HCT116 (cell line): ENCODE data around the gene TBXAS1. TPM values are rescaled to one million over a fixed set of nuclear protein-coding genes. Genes with fewer than 3 reads are reported as not detected.

Experiments used
- ATAC-seq: fragments of 200-7000 bp; cut with Tn5 transposase; 2 replicates; pipeline ENCODE4 v1.9.1; 2020; ENCODE audit warnings: mild to moderate bottlenecking, moderate library complexity
- BruUV-seq: library from RNA; stranded (reverse); fragments of 400-500 nt; replicated peaks from 2 replicates; lab custom pipeline; 2021; lab: Mats Ljungman, UMichigan
- CTCF ChIA-PET: fragments of 300-600 bp; sonication (Branson Sonifier 250); formaldehyde crosslinking; loops from one replicate; lab custom pipeline; 2021; ENCODE audit warnings: antibody characterized with exemption; lab: Charles Lee
- POLR2A ChIA-PET: fragments of 300-600, 350-600 bp; sonication (Branson Sonifier 250); formaldehyde crosslinking; loops from one replicate; lab custom pipeline; 2021; ENCODE audit warnings: antibody characterized with exemption; lab: Charles Lee
- RAD21 ChIA-PET, 2 experiments: fragments of 300-600 bp; sonication (Branson Sonifier 250); formaldehyde crosslinking; loops; one replicate each; lab custom pipeline; 2023; ENCODE audit warnings: low total read pairs in 2 of 2; ENCODE audit not compliant: uncharacterized antibody in 2 of 2, unreplicated experiment in 2 of 2, low non-redundant PET in 1 of 2; lab: Charles Lee
- DNase-seq: peaks from one replicate; pipeline ENCODE4 v3.0.0-alpha.2; 2010; ENCODE audit warnings: low read depth, low spot score
- H2AFZ ChIP-seq: fragments of 200-600 bp; shearing (Covaris generic), sonication (generic); 2 replicates; pipeline ENCODE4 v1.6.1; 2017; ENCODE audit warnings: low read depth, mixed run types, mixed read lengths, antibody characterized with exemption, low read length; ENCODE audit not compliant: poor library complexity, severe bottlenecking
- H3K27ac ChIP-seq: 2 replicates; pipeline ENCODE4 v1.5.1; 2012; ENCODE audit warnings: low read depth, low read length
- H3K27me3 ChIP-seq: fragments of 200-600 bp; sonication (generic); 2 replicates; pipeline ENCODE4 v1.6.1; 2016; ENCODE audit warnings: mixed run types, low read length, mixed read lengths; ENCODE audit not compliant: insufficient read depth
- H3K36me3 ChIP-seq, 2 experiments: fragments of 200-500 bp in 1 of 2; fragments of 200-600 bp in 1 of 2; sonication (Bioruptor generic) in 1 of 2; sonication (generic) in 1 of 2; 2 replicates each; pipeline versions ENCODE4 v1.5.1 to v1.6.1; 2014 to 2016; ENCODE audit warnings: low read length in 2 of 2, inconsistent platforms in 1 of 2, mixed read lengths in 1 of 2, mixed run types in 1 of 2; ENCODE audit not compliant: insufficient read depth in 2 of 2, control insufficient read depth in 1 of 2
- H3K4me1 ChIP-seq, 2 experiments: fragments of 200-600 bp in 1 of 2; sonication (generic) in 1 of 2; 2 replicates each; pipeline versions ENCODE4 v1.5.1 to v1.6.1; 2012 to 2017; ENCODE audit warnings: low read length in 2 of 2, inconsistent platforms in 1 of 2, mild to moderate bottlenecking in 1 of 2, mixed read lengths in 1 of 2, mixed run types in 1 of 2, moderate library complexity in 1 of 2; ENCODE audit not compliant: insufficient read depth in 2 of 2, control insufficient read depth in 1 of 2
- H3K4me2 ChIP-seq: fragments of 200-600 bp; sonication (generic); 2 replicates; pipeline ENCODE4 v1.6.1; 2017; ENCODE audit warnings: mixed run types, low read length, mixed read lengths
- H3K4me3 ChIP-seq, 2 experiments: fragments of 200-600 bp in 1 of 2; sonication (generic) in 1 of 2; replicated peaks in 1 of 2; 2 replicates each; pipeline ENCODE4 v1.5.1; 2011 to 2016; ENCODE audit warnings: low read length in 2 of 2, control low read depth in 1 of 2, low read depth in 1 of 2, mild to moderate bottlenecking in 1 of 2, mixed read lengths in 1 of 2, mixed run types in 1 of 2
- H3K79me2 ChIP-seq: fragments of 200-600 bp; sonication (generic); 2 replicates; pipeline ENCODE4 v1.6.1; 2017; ENCODE audit warnings: mild to moderate bottlenecking, mixed run types, low read length, moderate library complexity, mixed read lengths; ENCODE audit not compliant: insufficient read depth
- H3K9ac ChIP-seq: fragments of 200-600 bp; sonication (generic); 2 replicates; pipeline ENCODE4 v1.6.1; 2016; ENCODE audit warnings: low read length, mixed read lengths
- H3K9me2 ChIP-seq: fragments of 200-600 bp; sonication (generic), shearing (Covaris generic); 2 replicates; pipeline ENCODE4 v1.6.1; 2017; ENCODE audit warnings: mixed run types, mild to moderate bottlenecking, moderate library complexity; ENCODE audit not compliant: insufficient read depth
- H3K9me3 ChIP-seq, 2 experiments: fragments of 200-500 bp in 1 of 2; fragments of 200-600 bp in 1 of 2; sonication (Bioruptor generic) in 1 of 2; sonication (generic) in 1 of 2; 2 replicates each; pipeline ENCODE4 v1.6.1; 2014 to 2017; ENCODE audit warnings: low read length in 2 of 2, mixed read lengths in 2 of 2, inconsistent platforms in 1 of 2, low read depth in 1 of 2, mild to moderate bottlenecking in 1 of 2, mixed run types in 1 of 2, moderate library complexity in 1 of 2; ENCODE audit not compliant: control insufficient read depth in 1 of 2, insufficient read depth in 1 of 2
- H4K20me1 ChIP-seq: fragments of 200-600 bp; sonication (generic), shearing (Covaris generic); 2 replicates; pipeline ENCODE4 v1.6.1; 2017; ENCODE audit warnings: mixed run types, mild to moderate bottlenecking, moderate library complexity; ENCODE audit not compliant: insufficient read depth
- CBX3 ChIP-seq: IDR thresholded peaks from 2 replicates; pipeline ENCODE4 v1.6.1; 2012; ENCODE audit warnings: low read depth
- ELF1 ChIP-seq: IDR thresholded peaks from 2 replicates; pipeline ENCODE4 v1.6.1; 2012; ENCODE audit warnings: low read depth, borderline replicate concordance
- EZH2 ChIP-seq: fragments of 200-600 bp; sonication (generic); IDR thresholded peaks from 2 replicates; pipeline ENCODE4 v1.6.1; 2017; ENCODE audit warnings: antibody characterized with exemption, mixed run types
- FOSL1 ChIP-seq: IDR thresholded peaks from 2 replicates; pipeline ENCODE4 v1.6.1; 2012; ENCODE audit warnings: low read depth
- JUND ChIP-seq: IDR thresholded peaks from 2 replicates; pipeline ENCODE4 v1.6.1; 2012
- POLR2A ChIP-seq: IDR thresholded peaks from 2 replicates; pipeline ENCODE4 v1.7.0; 2011; ENCODE audit warnings: borderline replicate concordance; ENCODE audit not compliant: insufficient read depth, insufficient read length; ENCODE audit errors: extremely low read depth
- POLR2AphosphoS5 ChIP-seq: IDR thresholded peaks from 2 replicates; pipeline ENCODE4 v1.6.1; 2011; ENCODE audit warnings: mild to moderate bottlenecking, low read depth, low read length, moderate library complexity
- RAD21 ChIP-seq: IDR thresholded peaks from 2 replicates; pipeline ENCODE4 v1.6.1; 2012; ENCODE audit warnings: low read depth, mild to moderate bottlenecking
- SIN3A ChIP-seq: IDR thresholded peaks from 2 replicates; pipeline ENCODE4 v1.6.1; 2012; ENCODE audit warnings: low read depth
- SP1 ChIP-seq: IDR thresholded peaks from 2 replicates; pipeline ENCODE4 v1.6.1; 2012; ENCODE audit warnings: low read depth
- SRF ChIP-seq: IDR thresholded peaks from 2 replicates; pipeline ENCODE4 v1.6.1; 2012; ENCODE audit warnings: low read depth
- TCF7L2 ChIP-seq: IDR thresholded peaks from 2 replicates; pipeline ENCODE4 v1.7.0; 2011; ENCODE audit warnings: borderline replicate concordance, inconsistent platforms; ENCODE audit not compliant: insufficient read depth, insufficient read length; ENCODE audit errors: extremely low read depth
- YY1 ChIP-seq: IDR thresholded peaks from 2 replicates; pipeline ENCODE4 v1.6.1; 2011; ENCODE audit warnings: low read length, low read depth, moderate library complexity, mild to moderate bottlenecking; ENCODE audit not compliant: insufficient replicate concordance; ENCODE audit errors: extremely low read depth
- ZFX ChIP-seq: fragments of 450-650 bp; IDR thresholded peaks from 2 replicates; pipeline ENCODE4 v1.6.1; 2017
- ZNF274 ChIP-seq: fragments of 200-500 bp; sonication (Bioruptor generic); IDR thresholded peaks from 2 replicates; pipeline ENCODE4 v1.6.1; 2014; ENCODE audit warnings: mild to moderate bottlenecking, low read depth, low read length, inconsistent platforms
- intact Hi-C: fragments of 100-400 bp; cut with micrococcal nuclease; formaldehyde crosslinking; loops from 2 replicates; pipeline ENCODE4 v1.10.0; 2022
- total RNA-seq: library from RNA; stranded (reverse); gene quantifications from one replicate; pipeline ENCODE4 v1.2.1, GENCODE V29; 2021; ENCODE audit not compliant: unreplicated experiment
- TF ChIP-seq, protein P1 (sequence below): IDR thresholded peaks from 2 replicates; pipeline ENCODE4 v1.6.1; 2012; ENCODE audit warnings: low read depth
- TF ChIP-seq, protein P2 (sequence below): IDR thresholded peaks from 2 replicates; pipeline ENCODE4 v1.6.1; 2012
- TF ChIP-seq, protein P3 (sequence below): IDR thresholded peaks from 2 replicates; pipeline ENCODE4 v1.6.1; 2011; ENCODE audit warnings: mild to moderate bottlenecking, low read length, moderate library complexity; ENCODE audit not compliant: insufficient replicate concordance; ENCODE audit errors: extremely low read depth
- TF ChIP-seq, protein P4 (sequence below): IDR thresholded peaks from 2 replicates; pipeline ENCODE4 v1.6.1; 2012

TBXAS1 gene
- total RNA-seq, 1 experiment from 2014 or later: 1.4 TPM

DNA sequence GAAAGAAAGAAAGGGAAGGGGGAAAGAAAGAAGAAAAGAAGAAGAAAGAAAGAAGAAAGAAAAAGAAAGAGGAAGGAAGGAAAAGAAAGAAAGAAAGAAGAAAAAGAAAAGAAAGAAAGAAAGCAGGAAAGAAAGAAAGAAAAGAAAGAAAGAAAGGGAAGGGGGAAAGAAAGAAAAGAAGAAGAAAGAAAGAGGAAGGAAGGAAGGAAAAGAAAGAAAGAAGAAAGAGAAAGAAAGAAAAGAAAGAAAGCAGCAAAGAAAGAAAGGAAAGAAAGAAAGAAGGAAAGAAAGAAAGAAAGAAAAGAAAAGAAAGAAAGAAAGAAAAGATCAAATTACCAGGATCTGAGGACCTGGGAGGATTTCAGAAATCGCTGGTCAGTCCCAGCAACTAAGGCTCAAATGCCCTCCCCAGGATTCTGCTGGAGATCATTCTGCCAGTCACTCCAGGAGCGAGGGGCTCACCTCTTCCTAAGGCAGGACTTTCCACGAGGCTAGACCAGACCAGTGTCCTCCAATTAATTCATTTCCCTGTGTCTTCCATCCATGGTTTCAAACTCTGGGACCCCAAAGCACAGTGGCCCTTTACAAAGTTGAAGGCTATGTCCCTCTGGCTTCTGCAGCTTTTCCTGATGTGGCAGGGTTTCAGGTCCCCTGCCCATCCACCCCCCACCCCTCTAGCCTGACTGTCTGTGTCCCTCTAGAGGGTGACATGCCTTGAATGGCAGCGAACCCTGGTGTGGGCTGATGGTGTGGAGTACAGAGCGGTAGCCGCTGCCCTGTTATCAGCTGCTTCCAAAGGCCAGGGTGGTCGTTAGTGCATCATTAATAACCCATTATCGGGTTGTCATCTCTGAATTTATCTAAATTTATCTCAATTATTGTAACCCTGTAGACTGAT is 155.8 kb downstream of the TBXAS1 start:
- H3K4me2 ChIP-seq: no peak overlapping the region
- H3K9me2 ChIP-seq: no peaks in the 10 kb centered on the region
- H3K27me3 ChIP-seq: no peaks in the 10 kb centered on the region
- no peaks in the 10 kb centered on the region for H4K20me1 ChIP-seq
- H3K4me1 ChIP-seq: no peaks in the 10 kb centered on the region
- no peak overlapping the region for H2AFZ ChIP-seq
- H3K79me2 ChIP-seq: no peaks in the 10 kb centered on the region
- no TSS peak for BruUV-seq
- H3K4me3 ChIP-seq: no peak overlapping the region
- intact Hi-C loops: no loop called here
- ChIA-PET POLR2A (no interaction called here), RAD21 (no interaction called here), CTCF (no interaction called here)
- TF ChIP-seq ZNF274: no peak
- no peak for TF ChIP-seq EZH2
- no peak for TF ChIP-seq ZFX
- TF ChIP-seq SP1: no peak
- no peak for TF ChIP-seq CBX3
- no peak for TF ChIP-seq YY1
- TF ChIP-seq RAD21: no peak
- no peak for TF ChIP-seq ELF1
- no peak for TF ChIP-seq JUND
- TF ChIP-seq, protein P1, sequence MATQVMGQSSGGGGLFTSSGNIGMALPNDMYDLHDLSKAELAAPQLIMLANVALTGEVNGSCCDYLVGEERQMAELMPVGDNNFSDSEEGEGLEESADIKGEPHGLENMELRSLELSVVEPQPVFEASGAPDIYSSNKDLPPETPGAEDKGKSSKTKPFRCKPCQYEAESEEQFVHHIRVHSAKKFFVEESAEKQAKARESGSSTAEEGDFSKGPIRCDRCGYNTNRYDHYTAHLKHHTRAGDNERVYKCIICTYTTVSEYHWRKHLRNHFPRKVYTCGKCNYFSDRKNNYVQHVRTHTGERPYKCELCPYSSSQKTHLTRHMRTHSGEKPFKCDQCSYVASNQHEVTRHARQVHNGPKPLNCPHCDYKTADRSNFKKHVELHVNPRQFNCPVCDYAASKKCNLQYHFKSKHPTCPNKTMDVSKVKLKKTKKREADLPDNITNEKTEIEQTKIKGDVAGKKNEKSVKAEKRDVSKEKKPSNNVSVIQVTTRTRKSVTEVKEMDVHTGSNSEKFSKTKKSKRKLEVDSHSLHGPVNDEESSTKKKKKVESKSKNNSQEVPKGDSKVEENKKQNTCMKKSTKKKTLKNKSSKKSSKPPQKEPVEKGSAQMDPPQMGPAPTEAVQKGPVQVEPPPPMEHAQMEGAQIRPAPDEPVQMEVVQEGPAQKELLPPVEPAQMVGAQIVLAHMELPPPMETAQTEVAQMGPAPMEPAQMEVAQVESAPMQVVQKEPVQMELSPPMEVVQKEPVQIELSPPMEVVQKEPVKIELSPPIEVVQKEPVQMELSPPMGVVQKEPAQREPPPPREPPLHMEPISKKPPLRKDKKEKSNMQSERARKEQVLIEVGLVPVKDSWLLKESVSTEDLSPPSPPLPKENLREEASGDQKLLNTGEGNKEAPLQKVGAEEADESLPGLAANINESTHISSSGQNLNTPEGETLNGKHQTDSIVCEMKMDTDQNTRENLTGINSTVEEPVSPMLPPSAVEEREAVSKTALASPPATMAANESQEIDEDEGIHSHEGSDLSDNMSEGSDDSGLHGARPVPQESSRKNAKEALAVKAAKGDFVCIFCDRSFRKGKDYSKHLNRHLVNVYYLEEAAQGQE: no peak
- no peak for TF ChIP-seq FOSL1
- no peak for TF ChIP-seq POLR2AphosphoS5
- no peak for TF ChIP-seq POLR2A
- no peak for TF ChIP-seq TCF7L2
- TF ChIP-seq, protein P2, sequence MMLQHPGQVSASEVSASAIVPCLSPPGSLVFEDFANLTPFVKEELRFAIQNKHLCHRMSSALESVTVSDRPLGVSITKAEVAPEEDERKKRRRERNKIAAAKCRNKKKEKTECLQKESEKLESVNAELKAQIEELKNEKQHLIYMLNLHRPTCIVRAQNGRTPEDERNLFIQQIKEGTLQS: no peak
- no peak for TF ChIP-seq SIN3A
- TF ChIP-seq, protein P3, sequence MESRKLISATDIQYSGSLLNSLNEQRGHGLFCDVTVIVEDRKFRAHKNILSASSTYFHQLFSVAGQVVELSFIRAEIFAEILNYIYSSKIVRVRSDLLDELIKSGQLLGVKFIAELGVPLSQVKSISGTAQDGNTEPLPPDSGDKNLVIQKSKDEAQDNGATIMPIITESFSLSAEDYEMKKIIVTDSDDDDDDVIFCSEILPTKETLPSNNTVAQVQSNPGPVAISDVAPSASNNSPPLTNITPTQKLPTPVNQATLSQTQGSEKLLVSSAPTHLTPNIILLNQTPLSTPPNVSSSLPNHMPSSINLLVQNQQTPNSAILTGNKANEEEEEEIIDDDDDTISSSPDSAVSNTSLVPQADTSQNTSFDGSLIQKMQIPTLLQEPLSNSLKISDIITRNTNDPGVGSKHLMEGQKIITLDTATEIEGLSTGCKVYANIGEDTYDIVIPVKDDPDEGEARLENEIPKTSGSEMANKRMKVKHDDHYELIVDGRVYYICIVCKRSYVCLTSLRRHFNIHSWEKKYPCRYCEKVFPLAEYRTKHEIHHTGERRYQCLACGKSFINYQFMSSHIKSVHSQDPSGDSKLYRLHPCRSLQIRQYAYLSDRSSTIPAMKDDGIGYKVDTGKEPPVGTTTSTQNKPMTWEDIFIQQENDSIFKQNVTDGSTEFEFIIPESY: no peak
- TF ChIP-seq, protein P4, sequence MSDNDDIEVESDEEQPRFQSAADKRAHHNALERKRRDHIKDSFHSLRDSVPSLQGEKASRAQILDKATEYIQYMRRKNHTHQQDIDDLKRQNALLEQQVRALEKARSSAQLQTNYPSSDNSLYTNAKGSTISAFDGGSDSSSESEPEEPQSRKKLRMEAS: no peak
- no peak for TF ChIP-seq SRF
- H3K36me3 ChIP-seq: no peaks in the 10 kb centered on the region
- no peak for DNase-seq
- H3K9ac ChIP-seq: no peak overlapping the region
- ATAC-seq: no peak
- H3K27ac ChIP-seq: no peak overlapping the region
- no peaks in the 10 kb centered on the region for H3K9me3 ChIP-seq
